Activated CD4-positive, CD25-positive, alpha-beta regulatory T cell (primary cell): ENCODE results near the gene MAB21L4.

ENCODE experiments used
- DNase-seq, 4 experiments: peaks; one replicate each; lab custom pipeline; 2025; lab: John Stamatoyannopoulos, UW

Gene MAB21L4

GRCh38 chr2:240876475-240877251 lies 19.3 kb downstream of the MAB21L4 start:
- no peak for DNase-seq

DNA sequence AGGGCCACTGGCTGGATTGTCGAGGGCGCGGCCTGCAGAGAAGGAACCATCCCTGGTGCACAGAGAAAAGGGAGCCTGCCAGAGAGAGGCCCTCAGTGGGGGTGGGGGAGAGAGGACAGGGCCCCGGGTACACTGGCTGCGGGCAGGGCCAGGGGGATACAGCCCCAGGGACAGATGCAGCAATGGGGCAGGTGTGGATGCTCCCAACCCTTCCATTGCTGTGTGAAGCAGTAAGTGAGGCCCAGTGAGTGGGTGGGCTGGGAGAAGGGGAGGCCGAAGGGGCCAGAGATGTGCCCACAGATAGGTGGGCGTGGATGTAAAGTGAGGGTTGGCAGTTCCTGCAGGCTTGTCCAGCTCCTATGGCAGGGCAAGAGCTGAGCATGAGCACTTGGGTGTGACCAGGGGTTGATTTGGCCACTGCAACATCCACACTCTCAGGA lies 19.9 kb downstream of the MAB21L4 start:
- DNase-seq, result no peak

GRCh38 chr2:240875228-240876034 lies 20.5 kb downstream of the MAB21L4 start:
- no peak for DNase-seq

DNA sequence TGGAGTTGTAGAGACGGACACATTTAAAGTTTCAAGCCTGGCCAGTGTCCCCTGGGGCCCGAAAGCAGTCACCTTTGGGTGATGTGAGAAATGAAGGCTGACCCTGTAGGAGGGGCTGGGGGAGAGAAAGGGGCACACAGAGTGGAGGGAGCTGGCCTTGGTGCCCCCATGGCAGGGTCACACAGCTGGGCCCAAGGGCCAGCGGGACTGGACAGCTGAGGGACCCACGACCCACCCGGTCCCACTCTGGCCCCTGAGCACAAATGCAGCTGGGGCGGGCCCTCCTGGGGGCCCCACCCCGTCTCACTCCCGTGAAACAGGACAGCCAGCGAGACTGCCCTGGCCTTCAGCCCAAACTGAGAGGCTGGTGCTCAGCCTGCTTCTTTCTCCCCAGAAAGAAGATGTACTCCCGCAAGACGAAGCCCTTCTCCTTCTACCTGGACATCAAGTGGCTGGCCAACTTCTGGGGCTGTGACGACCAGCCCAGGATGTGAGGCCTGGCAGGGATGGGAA lies 21.2 kb downstream of the MAB21L4 start:
- DNase-seq, result no peak

GRCh38 chr2:240873805-240874714 lies 21.9 kb downstream of the MAB21L4 start:
- no peak for DNase-seq

DNA sequence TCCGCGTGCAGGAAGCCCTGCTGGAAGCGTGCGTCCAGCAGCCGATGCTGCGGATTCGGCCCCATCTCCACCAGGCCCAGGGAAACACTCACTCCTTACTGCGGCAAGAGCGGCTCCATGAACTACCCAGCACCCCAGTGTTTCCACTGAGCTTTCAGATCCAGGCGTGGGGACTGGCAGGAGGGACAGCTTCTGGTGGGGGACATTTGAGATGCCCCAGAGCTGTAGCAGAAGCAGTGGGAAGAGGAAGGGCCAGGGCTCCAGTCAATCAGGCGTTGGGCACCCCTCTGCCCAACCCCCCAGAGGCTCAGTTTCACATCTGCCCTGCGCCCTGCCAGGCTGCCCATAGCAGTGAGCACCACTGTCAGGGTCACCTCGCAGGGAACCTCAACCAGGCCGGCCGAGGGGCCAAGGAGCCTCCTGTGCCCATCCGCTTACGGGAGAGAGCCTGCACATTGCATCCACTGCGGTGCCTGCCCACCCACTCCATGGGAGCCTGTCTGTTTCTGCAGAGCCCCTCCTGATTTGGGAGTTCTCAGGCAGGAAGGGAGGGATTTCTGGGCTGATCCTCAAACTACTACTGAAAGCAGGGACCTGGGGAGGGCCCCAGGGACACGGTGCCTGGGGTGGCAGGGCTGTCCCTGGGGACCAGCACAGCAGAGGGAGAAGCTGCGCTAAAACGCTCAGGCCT lies 22.7 kb downstream of the MAB21L4 start:
- DNase-seq, result no peak

- no peak for DNase-seq
Measured at GRCh38 chr2:240872317-240873097, 23.4 kb downstream of the MAB21L4 start.

DNA sequence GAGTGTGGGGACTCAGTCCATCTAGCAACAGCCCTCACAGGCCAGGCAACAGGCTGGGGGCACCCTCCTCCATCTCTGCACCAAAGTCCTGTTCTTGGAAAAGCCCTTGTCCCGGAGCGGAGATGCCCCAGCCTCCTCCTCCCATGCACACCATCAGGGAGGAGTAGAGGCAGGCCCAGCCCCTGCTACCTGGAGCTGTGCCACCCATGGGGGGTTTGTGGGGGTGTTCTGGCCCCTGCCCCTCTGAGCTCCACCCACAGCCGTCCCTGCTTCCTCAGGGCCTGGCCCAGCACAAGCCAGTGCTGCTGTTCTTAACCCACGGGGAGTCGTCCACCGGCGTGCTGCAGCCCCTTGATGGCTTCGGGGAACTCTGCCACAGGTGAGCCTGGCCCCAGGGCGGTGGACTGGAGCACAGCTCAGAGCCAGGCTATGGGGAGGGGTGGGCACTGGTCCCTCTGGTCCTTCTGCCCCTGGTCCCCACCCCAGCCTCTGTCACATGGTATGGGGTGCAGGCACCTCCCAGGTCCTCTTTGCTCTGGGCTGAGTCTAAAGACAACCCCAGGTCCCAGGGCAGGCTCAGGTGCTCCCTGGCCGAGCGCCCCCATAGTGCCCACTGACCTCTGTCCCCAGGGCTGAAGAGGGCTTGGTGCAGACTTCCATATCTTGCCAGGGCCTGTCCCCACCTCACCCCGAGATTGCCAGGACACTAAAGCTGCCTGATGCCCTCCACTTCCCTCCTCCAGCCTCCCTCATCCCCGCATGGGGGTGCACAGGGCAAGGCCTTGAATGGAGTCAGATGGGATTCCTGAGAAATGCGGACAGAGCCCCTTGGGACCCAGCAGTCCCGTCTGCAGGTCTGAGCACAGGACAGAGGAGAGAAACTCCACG lies 24.6 kb downstream of the MAB21L4 start:
- DNase-seq, result no peak

DNA sequence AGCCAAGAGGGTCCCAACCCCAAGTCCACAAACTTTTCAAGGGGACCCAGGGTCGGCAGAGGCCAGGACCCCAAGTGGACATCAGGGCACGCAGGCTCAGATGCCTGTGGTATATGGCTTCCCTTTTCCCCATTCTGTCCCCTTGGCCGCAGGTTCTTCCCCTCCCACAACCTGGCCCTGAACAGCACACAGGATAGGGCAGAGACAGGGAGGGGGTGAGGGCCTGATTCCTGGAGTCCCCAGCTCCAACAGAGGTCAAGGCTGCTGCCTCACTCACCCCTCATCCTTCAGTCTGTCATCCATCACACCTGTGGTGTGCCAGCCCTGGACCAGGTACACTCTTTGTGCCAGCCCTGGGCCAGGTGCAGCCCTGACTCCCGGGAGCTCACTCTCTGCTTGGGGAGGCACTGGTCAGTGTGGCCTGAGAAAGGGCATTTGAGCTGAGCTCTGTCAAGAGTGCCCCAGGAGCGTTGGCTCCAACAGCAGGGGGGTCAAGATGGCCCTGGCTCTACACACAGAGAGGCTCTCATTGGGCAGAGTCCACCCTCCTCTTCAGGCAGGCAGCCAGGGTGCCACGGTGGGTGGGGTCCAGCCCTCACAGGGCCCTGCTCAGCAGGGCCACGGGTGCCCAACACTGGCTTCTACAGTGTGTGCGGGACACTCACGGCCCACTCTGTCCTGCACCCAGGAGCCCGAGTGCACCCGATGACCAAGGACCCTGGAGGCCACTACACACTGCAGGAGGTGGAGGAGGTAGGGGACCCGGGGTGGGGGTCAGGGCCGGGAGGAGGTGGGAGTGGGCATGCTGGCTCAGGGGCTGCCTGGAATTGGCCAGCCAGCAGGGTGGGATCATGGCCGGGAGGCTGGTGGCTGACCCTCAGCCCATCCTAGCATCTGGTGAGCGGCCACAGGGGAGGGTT lies 25.7 kb downstream of the MAB21L4 start:
- no peak for DNase-seq

DNA sequence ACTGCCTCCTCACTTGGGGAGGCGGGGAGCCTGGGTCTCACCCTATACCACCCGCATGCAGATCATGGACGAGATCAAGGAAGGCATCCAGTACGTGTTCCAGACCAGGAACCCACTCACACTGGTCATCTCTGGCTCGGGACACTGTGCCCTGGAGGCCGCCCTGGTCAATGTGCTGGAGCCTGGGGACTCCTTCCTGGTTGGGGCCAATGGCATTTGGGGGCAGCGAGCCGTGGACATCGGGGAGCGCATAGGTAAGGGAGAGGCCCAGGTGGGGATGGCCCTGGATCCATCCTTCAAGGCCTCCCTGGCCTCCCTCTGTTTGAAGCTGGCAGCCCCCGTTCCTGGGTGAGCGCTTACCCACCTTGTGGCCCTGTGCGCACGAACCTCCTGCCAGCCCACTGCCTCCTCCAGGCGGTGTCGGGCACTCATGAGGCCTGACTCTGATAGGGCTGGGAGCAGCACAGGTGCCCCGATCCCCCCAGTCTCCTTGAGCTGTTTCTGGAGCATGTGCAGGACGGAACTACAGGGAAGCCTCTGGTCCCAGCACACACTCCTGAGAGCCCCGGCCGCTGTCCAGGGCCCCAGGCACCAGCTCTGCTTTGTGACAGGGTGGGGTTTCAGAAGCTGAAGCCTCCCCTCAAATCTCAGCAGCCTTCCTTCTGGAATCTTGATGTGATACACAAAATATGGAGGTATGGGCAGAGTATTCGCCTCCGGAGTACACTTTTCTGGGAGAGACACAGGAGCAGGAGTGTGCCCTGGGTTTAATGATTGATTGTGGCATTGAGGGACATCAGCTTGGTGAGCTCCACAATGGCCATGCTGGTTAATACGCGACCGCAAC lies 26.6 kb downstream of the MAB21L4 start:
- DNase-seq, result no peak

DNA sequence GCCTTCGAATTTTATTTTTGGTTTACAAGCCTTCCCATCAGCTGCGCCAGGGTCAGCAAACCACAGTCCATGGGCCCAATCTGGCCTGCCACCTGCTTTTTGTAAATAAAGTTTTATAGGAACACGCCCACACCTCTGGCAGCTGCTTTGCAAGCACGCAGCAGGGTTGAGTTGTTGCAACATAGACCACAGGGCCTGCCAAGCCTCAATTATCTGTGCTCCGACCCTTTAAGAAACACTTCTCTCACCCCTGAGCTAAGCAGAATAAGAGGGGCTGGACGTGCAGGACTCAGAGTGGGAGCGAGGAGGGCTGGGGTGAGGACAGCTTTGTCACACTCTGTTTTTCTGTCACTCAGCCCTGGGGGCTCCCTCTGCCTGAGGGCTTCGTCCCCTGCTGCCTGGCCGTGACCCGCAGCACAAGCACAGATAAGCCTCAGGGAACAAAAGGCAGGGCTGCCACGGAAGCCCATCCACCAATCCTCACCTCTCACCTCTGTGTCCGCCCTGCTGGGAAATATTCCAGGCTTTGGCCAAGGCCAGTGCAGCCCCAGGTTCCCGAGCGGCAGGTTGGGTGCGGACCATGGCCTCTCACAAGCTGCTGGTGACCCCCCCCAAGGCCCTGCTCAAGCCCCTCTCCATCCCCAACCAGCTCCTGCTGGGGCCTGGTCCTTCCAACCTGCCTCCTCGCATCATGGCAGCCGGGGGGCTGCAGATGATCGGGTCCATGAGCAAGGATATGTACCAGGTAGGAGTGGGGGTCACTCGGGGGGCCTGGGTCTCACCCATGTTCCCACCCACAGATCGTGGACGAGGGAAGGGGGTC lies 27.5 kb downstream of the MAB21L4 start, which contains the start of gene AGXT:
TSS of gene AGXT (plus strand) at position 539 of the 823 bp plus-strand sequence. CDS start at position 581, 42 bp downstream.
- no peak for DNase-seq

DNA sequence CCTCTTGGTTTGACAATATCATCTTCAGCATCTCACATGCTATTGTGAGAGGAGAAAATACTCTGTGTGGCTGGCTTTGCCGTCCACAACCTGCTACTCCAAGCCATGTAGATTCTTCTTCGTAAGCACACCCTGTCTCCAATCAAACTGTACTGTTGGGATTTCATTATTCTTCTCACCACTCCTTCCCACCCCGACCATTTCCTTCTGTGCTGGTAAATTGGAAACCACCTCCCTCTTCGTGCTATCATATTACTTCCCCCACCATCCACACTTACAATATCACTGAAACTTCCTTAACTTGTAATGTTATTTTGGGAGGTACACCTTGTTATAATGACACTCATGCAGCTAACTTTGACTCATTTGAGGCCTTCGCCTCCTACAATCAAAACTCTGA lies 30.6 kb downstream of the MAB21L4 start:
- no peak for DNase-seq

- DNase-seq, result no peak
Measured at GRCh38 chr2:240864475-240864874, 31.5 kb downstream of the MAB21L4 start.

DNA sequence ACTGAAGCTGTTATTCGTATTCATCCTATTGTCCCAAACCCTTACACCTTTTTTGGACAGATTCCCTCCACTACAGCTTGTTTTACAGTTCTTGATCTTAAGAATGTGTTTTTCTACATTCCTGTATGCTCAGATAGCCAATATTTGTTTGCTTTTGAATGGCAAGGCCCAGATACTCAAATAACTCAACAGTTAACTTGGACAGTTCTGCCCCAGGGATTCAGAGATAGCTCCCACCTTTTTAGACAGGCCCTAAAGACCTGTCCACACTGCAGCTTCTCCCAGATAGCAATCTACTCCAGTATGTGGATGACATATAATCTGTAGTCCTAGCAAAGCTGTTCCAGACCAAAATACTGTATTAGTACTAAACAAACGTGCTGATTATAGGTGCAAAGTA lies 34.4 kb downstream of the MAB21L4 start:
- DNase-seq, result no peak

GRCh38 chr2:240858871-240859270 lies 37.1 kb downstream of the MAB21L4 start:
- DNase-seq, result no peak

- DNase-seq, result no peak
Measured at GRCh38 chr2:240858321-240858720, 37.6 kb downstream of the MAB21L4 start.
